AG10803 (cell line): Measurements from ENCODE around the gene CDHR5.

Experiments
- DNase-seq: peaks from one replicate; pipeline ENCODE4 v3.0.0; 2010; ENCODE audit warnings: low read depth
- H3K4me3 ChIP-seq: 2 replicates; pipeline ENCODE4 v1.5.1; 2011; ENCODE audit warnings: mild to moderate bottlenecking, low read length, control low read depth
- TF ChIP-seq, protein P1 (sequence below): conservative IDR thresholded peaks from 2 replicates; pipeline ENCODE4 v1.5.1; 2011; ENCODE audit warnings: mild to moderate bottlenecking, low read length, control low read depth, inconsistent platforms

Gene CDHR5

DNA sequence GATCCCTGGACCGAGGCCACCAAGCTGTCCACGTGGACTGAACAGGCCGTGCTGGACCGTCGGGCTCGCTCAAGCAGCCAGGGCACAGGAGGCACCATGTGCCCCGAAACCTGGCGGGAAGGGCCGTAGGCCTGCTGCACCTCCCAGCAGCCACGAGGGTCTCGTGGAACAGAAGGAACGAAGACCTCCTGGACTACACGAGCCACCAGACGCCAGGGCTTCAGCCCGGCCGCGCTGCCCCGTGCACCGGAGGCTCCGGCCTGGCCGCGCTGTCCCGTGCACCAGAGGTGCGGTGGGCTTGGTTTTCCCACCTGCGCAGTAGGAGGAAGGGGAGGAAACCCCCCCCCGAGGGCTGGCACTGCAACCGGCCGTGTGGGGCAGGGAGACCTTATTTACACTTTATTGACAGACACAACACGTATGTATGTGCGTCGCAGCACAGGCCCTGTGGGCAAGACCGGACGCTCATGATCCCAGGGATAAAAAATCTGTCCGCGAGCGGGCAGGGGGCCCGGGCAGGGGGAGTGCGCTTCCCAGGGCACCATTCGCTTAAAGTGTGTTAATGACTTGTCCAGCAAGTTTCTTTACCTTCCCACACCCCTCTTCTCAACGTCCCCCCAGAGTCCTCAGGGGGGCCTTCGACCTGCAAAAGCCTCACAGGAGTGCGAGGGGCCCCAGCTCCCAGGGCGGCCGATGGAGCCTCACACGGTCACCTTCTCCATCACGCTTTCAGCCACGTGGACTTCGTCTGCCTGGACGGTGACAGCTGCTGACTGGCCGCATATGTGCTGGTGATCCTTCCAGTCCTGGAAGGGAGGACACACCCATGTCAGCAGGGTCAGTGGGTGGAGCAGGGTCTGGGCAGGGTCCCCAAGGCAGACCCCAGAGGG is 19.3 kb upstream of the CDHR5 start:
- TF ChIP-seq, protein P1, sequence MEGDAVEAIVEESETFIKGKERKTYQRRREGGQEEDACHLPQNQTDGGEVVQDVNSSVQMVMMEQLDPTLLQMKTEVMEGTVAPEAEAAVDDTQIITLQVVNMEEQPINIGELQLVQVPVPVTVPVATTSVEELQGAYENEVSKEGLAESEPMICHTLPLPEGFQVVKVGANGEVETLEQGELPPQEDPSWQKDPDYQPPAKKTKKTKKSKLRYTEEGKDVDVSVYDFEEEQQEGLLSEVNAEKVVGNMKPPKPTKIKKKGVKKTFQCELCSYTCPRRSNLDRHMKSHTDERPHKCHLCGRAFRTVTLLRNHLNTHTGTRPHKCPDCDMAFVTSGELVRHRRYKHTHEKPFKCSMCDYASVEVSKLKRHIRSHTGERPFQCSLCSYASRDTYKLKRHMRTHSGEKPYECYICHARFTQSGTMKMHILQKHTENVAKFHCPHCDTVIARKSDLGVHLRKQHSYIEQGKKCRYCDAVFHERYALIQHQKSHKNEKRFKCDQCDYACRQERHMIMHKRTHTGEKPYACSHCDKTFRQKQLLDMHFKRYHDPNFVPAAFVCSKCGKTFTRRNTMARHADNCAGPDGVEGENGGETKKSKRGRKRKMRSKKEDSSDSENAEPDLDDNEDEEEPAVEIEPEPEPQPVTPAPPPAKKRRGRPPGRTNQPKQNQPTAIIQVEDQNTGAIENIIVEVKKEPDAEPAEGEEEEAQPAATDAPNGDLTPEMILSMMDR, result no peak
- no peak for DNase-seq
- no peak overlapping the region for H3K4me3 ChIP-seq

DNA sequence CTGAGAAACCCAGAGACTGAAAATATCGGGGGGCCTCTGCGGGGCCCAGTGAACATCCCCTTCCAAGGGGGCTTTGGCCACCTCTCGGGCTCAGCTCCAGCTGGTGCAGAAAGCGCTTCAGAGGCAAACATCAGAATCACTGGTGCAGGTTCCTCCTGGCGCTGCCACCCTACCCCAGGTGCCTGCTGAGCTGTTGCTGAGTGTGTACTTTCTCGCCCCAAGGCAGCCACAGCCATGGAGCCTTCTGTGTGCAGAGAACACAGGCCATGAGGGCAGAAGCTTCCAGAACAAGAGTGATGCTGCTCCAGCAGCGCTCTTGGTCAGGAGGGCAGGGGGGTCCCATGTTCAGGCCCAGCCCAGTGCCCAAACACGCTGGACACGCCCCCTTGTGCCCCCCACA is 18.6 kb upstream of the CDHR5 start:
- TF ChIP-seq, protein P1, result no peak
- DNase-seq, result no peak
- no peak overlapping the region for H3K4me3 ChIP-seq

DNA sequence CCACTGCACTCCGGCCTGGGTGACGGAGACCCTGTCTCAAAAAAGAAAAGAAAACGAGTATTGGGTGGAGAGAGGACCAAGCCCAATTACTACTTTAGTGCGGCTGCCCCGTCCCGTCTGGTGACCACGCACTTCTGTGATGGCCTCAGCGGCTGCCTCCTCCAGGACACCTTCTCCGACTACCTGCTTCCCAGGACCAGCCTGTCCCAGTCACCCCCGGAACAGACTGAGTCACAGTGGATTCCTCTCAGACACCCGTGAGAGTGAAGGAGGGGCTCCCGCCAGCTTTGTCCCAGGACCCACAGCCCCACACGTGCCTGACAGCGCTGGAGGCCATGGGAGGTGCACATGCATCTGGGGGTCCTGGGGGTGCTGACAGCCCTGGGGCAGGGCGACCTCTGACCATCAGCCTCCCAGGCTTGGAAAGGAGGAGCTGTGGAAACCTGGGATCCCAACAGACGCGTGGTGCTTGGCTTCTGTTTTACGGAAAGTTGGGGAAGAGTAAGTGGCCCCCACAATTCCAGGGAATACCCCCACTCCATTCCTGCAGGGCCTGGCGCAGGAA is 17.1 kb upstream of the CDHR5 start:
- TF ChIP-seq, protein P1, result no peak
- H3K4me3 ChIP-seq, result no peak overlapping the region
- no peak for DNase-seq

DNA sequence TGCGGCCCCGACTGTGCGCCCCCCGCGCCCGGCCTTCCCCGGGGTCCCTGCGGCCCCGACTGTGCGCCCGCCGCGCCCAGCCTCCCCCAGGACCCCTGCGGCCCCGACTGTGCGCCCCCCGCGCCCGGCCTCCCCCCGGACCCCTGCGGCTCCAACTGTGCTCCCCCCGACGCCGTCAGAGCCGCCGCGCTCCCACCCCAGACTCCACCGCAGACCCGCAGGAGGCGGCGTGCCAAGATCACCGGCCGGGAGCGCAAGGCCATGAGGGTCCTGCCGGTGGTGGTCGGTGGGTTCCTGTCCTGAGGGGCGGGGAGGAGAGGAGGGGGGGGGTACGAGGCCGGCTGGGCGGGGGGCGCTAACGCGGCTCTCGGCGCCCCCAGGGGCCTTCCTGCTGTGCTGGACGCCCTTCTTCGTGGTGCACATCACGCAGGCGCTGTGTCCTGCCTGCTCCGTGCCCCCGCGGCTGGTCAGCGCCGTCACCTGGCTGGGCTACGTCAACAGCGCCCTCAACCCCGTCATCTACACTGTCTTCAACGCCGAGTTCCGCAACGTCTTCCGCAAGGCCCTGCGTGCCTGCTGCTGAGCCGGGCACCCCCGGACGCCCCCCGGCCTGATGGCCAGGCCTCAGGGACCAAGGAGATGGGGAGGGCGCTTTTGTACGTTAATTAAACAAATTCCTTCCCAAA is 15.4 kb upstream of the CDHR5 start:
- no peak for DNase-seq
- TF ChIP-seq, protein P1, result no peak
- H3K4me3 ChIP-seq, result no peak overlapping the region

DNA sequence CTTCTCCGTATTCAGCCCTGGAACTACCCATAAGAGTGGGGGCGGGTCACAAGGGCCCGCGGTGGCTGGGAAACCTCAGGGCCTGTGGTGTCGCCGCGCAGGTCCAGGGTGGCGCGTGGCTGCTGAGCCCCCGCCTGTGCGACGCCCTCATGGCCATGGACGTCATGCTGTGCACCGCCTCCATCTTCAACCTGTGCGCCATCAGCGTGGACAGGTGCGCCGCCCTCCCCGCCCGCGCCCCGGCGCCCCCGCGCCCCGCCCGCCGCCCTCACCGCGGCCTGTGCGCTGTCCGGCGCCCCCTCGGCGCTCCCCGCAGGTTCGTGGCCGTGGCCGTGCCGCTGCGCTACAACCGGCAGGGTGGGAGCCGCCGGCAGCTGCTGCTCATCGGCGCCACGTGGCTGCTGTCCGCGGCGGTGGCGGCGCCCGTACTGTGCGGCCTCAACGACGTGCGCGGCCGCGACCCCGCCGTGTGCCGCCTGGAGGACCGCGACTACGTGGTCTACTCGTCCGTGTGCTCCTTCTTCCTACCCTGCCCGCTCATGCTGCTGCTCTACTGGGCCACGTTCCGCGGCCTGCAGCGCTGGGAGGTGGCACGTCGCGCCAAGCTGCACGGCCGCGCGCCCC is 14.7 kb upstream of the CDHR5 start:
- no peak for DNase-seq
- TF ChIP-seq, protein P1, result no peak
- H3K4me3 ChIP-seq, result no peak overlapping the region

DNA sequence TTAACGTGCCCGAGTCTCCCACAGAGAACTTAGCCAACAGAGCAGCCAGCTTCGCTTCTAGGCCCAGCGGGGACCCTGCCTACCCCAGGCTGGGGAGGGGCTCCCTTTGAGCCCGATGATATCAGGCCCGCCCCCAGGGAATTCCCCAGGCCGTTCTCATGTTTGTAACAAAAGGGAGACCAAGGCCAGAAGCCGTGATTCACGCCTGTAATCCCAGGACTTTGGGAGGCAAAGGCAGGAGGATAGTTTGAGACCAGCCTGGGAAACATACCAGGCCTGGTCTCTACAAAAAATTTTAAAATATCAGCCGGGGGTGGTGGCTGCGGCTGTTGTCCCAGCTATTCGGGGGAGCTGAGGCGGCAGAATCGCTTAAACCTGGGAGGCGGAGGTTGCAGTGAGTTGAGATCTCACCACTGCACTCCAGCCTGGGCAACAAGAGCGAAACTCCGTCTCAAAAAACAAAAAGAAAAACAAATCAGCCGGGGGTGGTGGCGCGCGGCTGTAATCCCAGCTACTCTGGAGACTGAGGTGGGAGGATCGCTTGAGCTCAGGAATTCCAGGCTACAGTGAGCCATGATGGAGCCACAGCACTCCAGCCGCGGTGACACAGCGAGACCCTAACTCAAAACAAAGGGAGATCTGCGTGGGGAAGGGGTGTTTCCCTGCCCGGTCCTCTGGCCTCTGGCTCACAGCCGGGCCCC is 14.0 kb upstream of the CDHR5 start:
- TF ChIP-seq, protein P1, result no peak
- DNase-seq, result no peak
- H3K4me3 ChIP-seq, result no peak overlapping the region
